ENCODE measurements around the gene GALNT2.

Gene GALNT2

GRCh38 chr1:230171356-230172015 is 104.4 kb downstream of the GALNT2 start:
- DNase-seq, result peak; percentile 55

GRCh38 chr1:230172016-230172537 is 105.0 kb downstream of the GALNT2 start:
- DNase-seq, result no peak

GRCh38 chr1:230173187-230173975 is 106.3 kb downstream of the GALNT2 start:
- DNase-seq, result no peak

- no peak for DNase-seq
Observed at GRCh38 chr1:230174041-230174440, 107.0 kb downstream of the GALNT2 start.

GRCh38 chr1:230174471-230175162 is 107.6 kb downstream of the GALNT2 start:
- no peak for DNase-seq

GRCh38 chr1:230175163-230175747 is 108.2 kb downstream of the GALNT2 start:
- no peak for DNase-seq

- no peak for DNase-seq
Observed at GRCh38 chr1:230175839-230176238, 108.8 kb downstream of the GALNT2 start.

GRCh38 chr1:230176326-230176725 is 109.3 kb downstream of the GALNT2 start:
- no peak for DNase-seq

GRCh38 chr1:230176871-230177411 is 109.9 kb downstream of the GALNT2 start:
- DNase-seq, result peak; percentile 92

- no peak for DNase-seq
Observed at GRCh38 chr1:230179249-230179648, 112.2 kb downstream of the GALNT2 start.

- no peak for DNase-seq
Observed at GRCh38 chr1:230185076-230186001, 118.3 kb downstream of the GALNT2 start.

GRCh38 chr1:230186003-230186863 is 119.2 kb downstream of the GALNT2 start:
- DNase-seq, result no peak

GRCh38 chr1:230186874-230187273 is 119.8 kb downstream of the GALNT2 start:
- no peak for DNase-seq

- DNase-seq, result no peak
Observed at GRCh38 chr1:230187290-230187689, 120.3 kb downstream of the GALNT2 start.

GRCh38 chr1:230188826-230189225 is 121.8 kb downstream of the GALNT2 start:
- no peak for DNase-seq

- no peak for DNase-seq
Observed at GRCh38 chr1:230189341-230189740, 122.3 kb downstream of the GALNT2 start.

GRCh38 chr1:230189824-230190223 is 122.8 kb downstream of the GALNT2 start:
- DNase-seq, result no peak

- DNase-seq, result no peak
Observed at GRCh38 chr1:230191079-230191804, 124.2 kb downstream of the GALNT2 start.

GRCh38 chr1:230191855-230192254 is 124.8 kb downstream of the GALNT2 start:
- DNase-seq, result no peak

GRCh38 chr1:230194525-230194924 is 127.5 kb downstream of the GALNT2 start:
- no peak for DNase-seq
